HFFc6 (cell line): ENCODE results near the gene KLRG1. TPM values are rescaled to one million over a fixed set of nuclear protein-coding genes. Genes with fewer than 3 reads are reported as not detected.

Experiments used
- DNase-seq: peaks from one replicate; pipeline ENCODE4 v3.0.0-alpha.2; 2018
- H3K27ac Mint-ChIP-seq: 2 replicates; pipeline ENCODE4 v1.8.0; 2020; ENCODE audit warnings: mild to moderate bottlenecking, mixed read lengths
- H3K27me3 Mint-ChIP-seq: 2 replicates; pipeline ENCODE4 v1.8.0; 2021; ENCODE audit warnings: mild to moderate bottlenecking, moderate library complexity, mixed read lengths; ENCODE audit not compliant: insufficient read depth
- H3K36me3 Mint-ChIP-seq: 2 replicates; pipeline ENCODE4 v1.8.0; 2021; ENCODE audit warnings: low read depth, mixed read lengths
- H3K4me1 Mint-ChIP-seq: 2 replicates; pipeline ENCODE4 v1.8.0; 2020; ENCODE audit warnings: low read depth, mixed read lengths
- H3K4me3 Mint-ChIP-seq: 2 replicates; pipeline ENCODE4 v1.8.0; 2020; ENCODE audit warnings: mild to moderate bottlenecking, moderate library complexity, mixed read lengths
- H3K9me3 Mint-ChIP-seq: 2 replicates; pipeline ENCODE4 v1.8.0; 2020; ENCODE audit warnings: mild to moderate bottlenecking, mixed read lengths
- CTCF ChIP-seq: fragments of 200-600 bp; sonication (generic); IDR thresholded peaks from 2 replicates; pipeline ENCODE4 v1.5.0; 2021; ENCODE audit warnings: antibody characterized with exemption, mild to moderate bottlenecking
- total RNA-seq, 6 experiments: library from RNA; stranded (reverse); fragmentation: NEBNext Ultra II Directional; extraction: Animal tissue kit (Norgen Biotek cat#: 25700); gene quantifications; 2 replicates in 1 of 6; 3 replicates in 5 of 6; pipeline ENCODE4 v1.2.3, GENCODE V29; 2021

Gene KLRG1
- total RNA-seq, 6 experiments from 2014 or later = 0.25 to 0.26 TPM; not detected in 4

GRCh38 chr12:8985213-8985754 lies 4.1 kb upstream of the KLRG1 start:
- Mint-ChIP-seq H3K4me1 (no peaks in the 10 kb centered on the region), H3K27me3 (peaks cover 2% of the 10 kb centered on the region; the same call in 1 of the 2 replicates), H3K9me3 (0 out of 2 replicates have a peak, but pooled peaks cover 4% of the 10 kb centered on the region), H3K27ac (no peak overlapping the region), H3K36me3 (no peaks in the 10 kb centered on the region), H3K4me3 (no peak overlapping the region)
- no peak for DNase-seq
- no peak for TF ChIP-seq CTCF

- Mint-ChIP-seq H3K4me3 (no peak overlapping the region), H3K9me3 (no peaks in the 10 kb centered on the region), H3K27me3 (peaks cover 2% of the 10 kb centered on the region; the same call in 1 of the 2 replicates), H3K36me3 (no peaks in the 10 kb centered on the region), H3K4me1 (no peaks in the 10 kb centered on the region), H3K27ac (no peak overlapping the region)
- no peak for TF ChIP-seq CTCF
- no peak for DNase-seq
Observed at GRCh38 chr12:8987163-8987562, 2.2 kb upstream of the KLRG1 start.

GRCh38 chr12:8987685-8988084 lies 1.7 kb upstream of the KLRG1 start:
- H3K4me3 Mint-ChIP-seq = no peak overlapping the region

GRCh38 chr12:8991371-8992345 lies 2.3 kb downstream of the KLRG1 start:
- Mint-ChIP-seq H3K4me3 (no peak overlapping the region), H3K9me3 (no peaks in the 10 kb centered on the region), H3K27me3 (peaks cover 5% of the 10 kb centered on the region), H3K36me3 (no peaks in the 10 kb centered on the region), H3K4me1 (0 out of 2 replicates have a peak, but pooled peaks cover 2% of the 10 kb centered on the region), H3K27ac (no peak overlapping the region)
- TF ChIP-seq CTCF = no peak
- no peak for DNase-seq

More at GRCh38 chr12:8987685-8988084, 1.7 kb upstream of the KLRG1 start:
- Mint-ChIP-seq H3K27ac (no peak overlapping the region), H3K27me3 (peaks cover 2% of the 10 kb centered on the region; the same call in 1 of the 2 replicates), H3K36me3 (no peaks in the 10 kb centered on the region), H3K9me3 (no peaks in the 10 kb centered on the region), H3K4me1 (no peaks in the 10 kb centered on the region)
- DNase-seq = no peak
- no peak for TF ChIP-seq CTCF

GRCh38 chr12:8993827-8994226 lies 4.5 kb downstream of the KLRG1 start:
- H3K4me3 Mint-ChIP-seq = no peak overlapping the region
- 0 out of 2 replicates have a peak, but pooled peaks cover 5% of the 10 kb centered on the region for H3K4me1 Mint-ChIP-seq
- no peaks in the 10 kb centered on the region for H3K36me3 Mint-ChIP-seq
- peaks cover 5% of the 10 kb centered on the region for H3K27me3 Mint-ChIP-seq
- no peak for DNase-seq
- no peak for TF ChIP-seq CTCF
- no peaks in the 10 kb centered on the region for H3K9me3 Mint-ChIP-seq
- H3K27ac Mint-ChIP-seq = no peak overlapping the region
